GM21515 (cell line): ENCODE data around the gene GABRE.
"Not testable (repeated sequence)": the region's sequence is repeated elsewhere in the genome, so short reads cannot be mapped to it uniquely, and the experiment has no call there.

Source experiments
- ATAC-seq: cut with Tn5 transposase; IDR thresholded peaks from one replicate; pipeline ENCODE4 v1.9.1; 2021; ENCODE audit not compliant: unreplicated experiment

GABRE gene

GRCh38 chrX:151970661-151971060, 3.8 kb downstream of the GABRE start:
- no peak for ATAC-seq

- no peak for ATAC-seq
Measured at GRCh38 chrX:151970027-151970426, 4.4 kb downstream of the GABRE start.

GRCh38 chrX:151966236-151966635, 8.2 kb downstream of the GABRE start:
- ATAC-seq, result no peak

GRCh38 chrX:151962034-151962433, 12.4 kb downstream of the GABRE start:
- ATAC-seq, result no peak

- no peak for ATAC-seq
Measured at GRCh38 chrX:151958101-151958500, 16.4 kb downstream of the GABRE start.

- ATAC-seq, result no peak
Measured at GRCh38 chrX:151954730-151955129, 19.7 kb downstream of the GABRE start.

GRCh38 chrX:151938172-151938571, 36.3 kb downstream of the GABRE start:
- no peak for ATAC-seq

- ATAC-seq, result no peak
Measured at GRCh38 chrX:151935358-151935757, 39.1 kb downstream of the GABRE start.

- ATAC-seq, result no peak
Measured at GRCh38 chrX:151929126-151929525, 45.4 kb downstream of the GABRE start.

- ATAC-seq, result no peak
Measured at GRCh38 chrX:151923648-151924047, 50.8 kb downstream of the GABRE start.

- no peak for ATAC-seq
Measured at GRCh38 chrX:151922692-151923091, 51.8 kb downstream of the GABRE start.

GRCh38 chrX:151921866-151922265, 52.6 kb downstream of the GABRE start:
- ATAC-seq, result no peak

- ATAC-seq, result no peak
Measured at GRCh38 chrX:151921292-151921691, 53.2 kb downstream of the GABRE start.

GRCh38 chrX:151920530-151920929, 53.9 kb downstream of the GABRE start:
- ATAC-seq, result no peak

- ATAC-seq, result no peak
Measured at GRCh38 chrX:151920101-151920500, 54.4 kb downstream of the GABRE start.

- no peak for ATAC-seq
Measured at GRCh38 chrX:151919610-151920009, 54.9 kb downstream of the GABRE start.

- ATAC-seq, result not testable (repeated sequence)
Measured at GRCh38 chrX:151918736-151919135, 55.7 kb downstream of the GABRE start.

GRCh38 chrX:151912780-151913179, 61.7 kb downstream of the GABRE start, which contains the start of gene MAGEA4:
Gene MAGEA4 (plus strand): TSS chrX:151912889. CDS start chrX:151923665, 10,776 bp downstream.
- ATAC-seq, result no peak

- ATAC-seq, result no peak
Measured at GRCh38 chrX:151912221-151912620, 62.3 kb downstream of the GABRE start.

- ATAC-seq, result no peak
Measured at GRCh38 chrX:151904989-151905388, 69.5 kb downstream of the GABRE start.
